HEK293 (cell line): ENCODE data around the gene NYNRIN.
A peak's percentile ranks its signal among the peaks of the same experiment; 100 is the strongest.
"Not testable (repeated sequence)": the region's sequence is repeated elsewhere in the genome, so short reads cannot be mapped to it uniquely, and the experiment has no call there.

Experiments used
- CTCF ChIA-PET: fragments of 350-600 bp; formaldehyde crosslinking; extraction: SDS; loops from one replicate; lab custom pipeline; 2021; ENCODE audit warnings: antibody characterized with exemption; lab: Yijun Ruan, JAX
- POLR2A ChIA-PET: fragments of 300-600 bp; formaldehyde crosslinking; extraction: SDS; loops from one replicate; lab custom pipeline; 2020; ENCODE audit warnings: antibody characterized with exemption, inconsistent platforms; lab: Yijun Ruan, JAX
- H3K27ac ChIP-seq: fragments of 200-500 bp; sonication (Bioruptor generic); 2 replicates; pipeline ENCODE4 v1.5.1; 2014; ENCODE audit warnings: low read depth, low read length, control low read depth, inconsistent platforms; ENCODE audit errors: extremely low read depth
- H3K36me3 ChIP-seq, 2 experiments: fragments of 200-500 bp in 1 of 2; sonication (Bioruptor generic) in 1 of 2; 1 replicate in 1 of 2; 2 replicates in 1 of 2; pipeline ENCODE4 v1.5.1; 2014 to 2017; ENCODE audit warnings: inconsistent platforms in 2 of 2, low read length in 2 of 2; ENCODE audit not compliant: control insufficient read depth in 2 of 2, insufficient read depth in 1 of 2
- H3K4me1 ChIP-seq: fragments of 200-500 bp; sonication (Bioruptor generic); 2 replicates; pipeline ENCODE4 v1.5.1; 2014; ENCODE audit warnings: mild to moderate bottlenecking, low read length, inconsistent platforms; ENCODE audit not compliant: control insufficient read depth, insufficient read depth
- H3K4me3 ChIP-seq: 2 replicates; pipeline ENCODE4 v1.5.1; 2011; ENCODE audit warnings: low read depth, mild to moderate bottlenecking, control low read depth, low read length, moderate library complexity
- H3K9me3 ChIP-seq: fragments of 200-500 bp; sonication (Bioruptor generic); 2 replicates; pipeline ENCODE4 v1.5.1; 2014; ENCODE audit warnings: low read depth, low read length, inconsistent platforms; ENCODE audit not compliant: control insufficient read depth, insufficient read depth
- BCL11A ChIP-seq: fragments of 450-650 bp; formaldehyde crosslinking; IDR thresholded peaks from 2 replicates; pipeline ENCODE4 v1.5.1; 2016; ENCODE audit warnings: low read depth, missing biosample characterization, missing genetic modification characterization
- KLF7 ChIP-seq: fragments of 450-650 bp; formaldehyde crosslinking; IDR thresholded peaks from 2 replicates; pipeline ENCODE4 v1.5.1; 2016; ENCODE audit warnings: missing biosample characterization, missing genetic modification characterization, borderline replicate concordance
- PRDM1 ChIP-seq: fragments of 450-650 bp; formaldehyde crosslinking; IDR thresholded peaks from 2 replicates; pipeline ENCODE4; 2016; ENCODE audit warnings: missing biosample characterization, missing genetic modification characterization
- ZBTB11 ChIP-seq: fragments of 450-650 bp; formaldehyde crosslinking; conservative IDR thresholded peaks from 2 replicates; pipeline ENCODE4 v1.5.1; 2016; ENCODE audit warnings: low read depth, missing biosample characterization, missing genetic modification characterization
- ZEB2 ChIP-seq: fragments of 450-650 bp; formaldehyde crosslinking; IDR thresholded peaks from 2 replicates; pipeline ENCODE4 v1.5.1; 2016; ENCODE audit warnings: missing biosample characterization, missing genetic modification characterization
- ZFHX2 ChIP-seq: fragments of 450-650 bp; formaldehyde crosslinking; conservative IDR thresholded peaks from 2 replicates; pipeline ENCODE4 v1.5.1; 2016; ENCODE audit warnings: missing biosample characterization, missing genetic modification characterization
- ZNF184 ChIP-seq: fragments of 450-650 bp; IDR thresholded peaks from 2 replicates; pipeline ENCODE4 v1.5.1; 2018; ENCODE audit warnings: missing biosample characterization, mild to moderate bottlenecking, missing genetic modification characterization
- ZNF2 ChIP-seq: fragments of 450-650 bp; formaldehyde crosslinking; IDR thresholded peaks from 2 replicates; pipeline ENCODE4 v1.5.1; 2016; ENCODE audit warnings: missing biosample characterization, missing genetic modification characterization
- ZNF280D ChIP-seq: fragments of 450-650 bp; formaldehyde crosslinking; IDR thresholded peaks from 2 replicates; pipeline ENCODE4 v1.5.1; 2016; ENCODE audit warnings: missing biosample characterization, missing genetic modification characterization
- ZNF354C ChIP-seq: fragments of 450-650 bp; formaldehyde crosslinking; IDR thresholded peaks from 2 replicates; pipeline ENCODE4 v1.5.1; 2016; ENCODE audit warnings: missing biosample characterization, missing genetic modification characterization, low read depth, borderline replicate concordance
- ZNF366 ChIP-seq: fragments of 450-650 bp; formaldehyde crosslinking; conservative IDR thresholded peaks from 2 replicates; pipeline ENCODE4 v1.5.1; 2016; ENCODE audit warnings: missing biosample characterization, missing genetic modification characterization
- ZNF544 ChIP-seq: fragments of 450-650 bp; formaldehyde crosslinking; IDR thresholded peaks from 2 replicates; pipeline ENCODE4 v1.5.0; 2017; ENCODE audit warnings: missing biosample characterization, missing genetic modification characterization
- ZNF623 ChIP-seq: fragments of 450-650 bp; formaldehyde crosslinking; IDR thresholded peaks from 2 replicates; pipeline ENCODE4 v1.5.1; 2016; ENCODE audit warnings: missing biosample characterization, missing genetic modification characterization
- ZNF645 ChIP-seq: fragments of 450-650 bp; formaldehyde crosslinking; IDR thresholded peaks from 2 replicates; pipeline ENCODE4; 2016; ENCODE audit warnings: missing biosample characterization, missing genetic modification characterization
- ZNF692 ChIP-seq: fragments of 450-650 bp; formaldehyde crosslinking; IDR thresholded peaks from 2 replicates; pipeline ENCODE4 v1.5.1; 2016; ENCODE audit warnings: missing biosample characterization, missing genetic modification characterization
- ZNF768 ChIP-seq: fragments of 450-650 bp; formaldehyde crosslinking; IDR thresholded peaks from 2 replicates; pipeline ENCODE4 v1.5.1; 2018; ENCODE audit warnings: missing biosample characterization, mild to moderate bottlenecking, missing genetic modification characterization
- ZNF791 ChIP-seq: fragments of 450-650 bp; formaldehyde crosslinking; IDR thresholded peaks from 2 replicates; pipeline ENCODE4 v1.5.1; 2016; ENCODE audit warnings: missing biosample characterization, missing genetic modification characterization
- ZSCAN30 ChIP-seq: fragments of 450-650 bp; IDR thresholded peaks from 2 replicates; pipeline ENCODE4 v1.5.1; 2018; ENCODE audit warnings: missing biosample characterization, mild to moderate bottlenecking, missing genetic modification characterization, moderate library complexity

Gene NYNRIN

GRCh38 chr14:24353559-24354481, 45.0 kb upstream of the NYNRIN start:
- POLR2A ChIA-PET: no interaction called here

GRCh38 chr14:24354482-24354825, 44.3 kb upstream of the NYNRIN start:
- H3K27ac ChIP-seq, H3K4me1 ChIP-seq, H3K4me3 ChIP-seq, H3K36me3 ChIP-seq, POLR2A ChIA-PET, H3K9me3 ChIP-seq: not testable (repeated sequence)
- CTCF ChIA-PET: interaction anchor here (2.1 kb wide), 1 partner anchor 21 kb away, joined by 8 read pairs; no protein-coding TSS in a partner anchor

More at GRCh38 chr14:24353559-24354481, 45.0 kb upstream of the NYNRIN start:
- TF ChIP-seq ZNF2 (tag by site-specific recombination) (no peak), ZEB2 (tag by site-specific recombination) (no peak), ZNF184 (tag by site-specific recombination) (no peak), ZNF645 (tag by site-specific recombination) (no peak), PRDM1 (peak; percentile 86), ZNF768 (tag by site-specific recombination) (no peak), ZNF366 (no peak), BCL11A (tag by site-specific recombination) (no peak), ZNF623 (no peak)
- Histone ChIP-seq H3K4me1 (no peaks in the 10 kb centered on the region), H3K27ac (no peak overlapping the region), H3K4me3 (no peak overlapping the region), H3K9me3 (no peaks in the 10 kb centered on the region), H3K36me3 (no peaks in the 10 kb centered on the region)
- CTCF ChIA-PET: interaction anchor here (2.1 kb wide), 1 partner anchor 20 kb away, joined by 8 read pairs; no protein-coding TSS in a partner anchor

- H3K4me3 ChIP-seq: no peak overlapping the region
- no peak overlapping the region for H3K27ac ChIP-seq
- H3K36me3 ChIP-seq: no peaks in the 10 kb centered on the region
- POLR2A ChIA-PET: no interaction called here
- TF ChIP-seq ZBTB11: no peak
- CTCF ChIA-PET: interaction anchor here (1.0 to 2.1 kb wide), 2 partner anchors 22 to 77 kb away, joined by 4 to 8 read pairs; no protein-coding TSS in a partner anchor
- no peaks in the 10 kb centered on the region for H3K4me1 ChIP-seq
- no peaks in the 10 kb centered on the region for H3K9me3 ChIP-seq
Observed at GRCh38 chr14:24355009-24355408, 43.8 kb upstream of the NYNRIN start.

GRCh38 chr14:24356208-24356607, 42.6 kb upstream of the NYNRIN start:
- Histone ChIP-seq H3K4me3 (no peak overlapping the region), H3K27ac (no peak overlapping the region), H3K4me1 (no peaks in the 10 kb centered on the region), H3K9me3 (no peaks in the 10 kb centered on the region), H3K36me3 (no peaks in the 10 kb centered on the region)
- CTCF ChIA-PET: no interaction called here
- POLR2A ChIA-PET: interaction anchor here (0.7 kb wide), 1 partner anchor 10 kb away, joined by 4 read pairs; no protein-coding TSS in a partner anchor
- no peak for TF ChIP-seq ZNF354C (tag by site-specific recombination)
- TF ChIP-seq ZNF692: no peak
- no peak for TF ChIP-seq KLF7 (tag by site-specific recombination)
- no peak for TF ChIP-seq ZFHX2 (tag by site-specific recombination)
- TF ChIP-seq ZSCAN30: no peak
- no peak for TF ChIP-seq ZNF544
- no peak for TF ChIP-seq PRDM1
- no peak for TF ChIP-seq ZNF791
- TF ChIP-seq ZNF280D (tag by site-specific recombination): no peak
